H7 (cell line): Measurements from ENCODE around the gene CDC27. TPM values are rescaled to one million over a fixed set of nuclear protein-coding genes. Genes with fewer than 3 reads are reported as not detected.
"Not testable (repeated sequence)": the region's sequence is repeated elsewhere in the genome, so short reads cannot be mapped to it uniquely, and the experiment has no call there.

ENCODE experiments used
- DNase-seq: peaks from one replicate; pipeline ENCODE4 v3.0.0; 2012
- H3K27me3 ChIP-seq: 2 replicates; pipeline ENCODE4 v1.6.0; 2011; ENCODE audit warnings: mild to moderate bottlenecking, low read length; ENCODE audit not compliant: control insufficient read depth, insufficient read depth
- H3K36me3 ChIP-seq: replicated peaks from 2 replicates; pipeline ENCODE4 v1.5.1; 2011; ENCODE audit warnings: low read length; ENCODE audit not compliant: control insufficient read depth, insufficient read depth
- H3K4me3 ChIP-seq: 2 replicates; pipeline ENCODE4 v1.5.1; 2011; ENCODE audit warnings: low read depth, mild to moderate bottlenecking, control low read depth, low read length, moderate library complexity; ENCODE audit not compliant: insufficient read depth
- total RNA-seq: library from RNA; depleted of rRNA; stranded (reverse); fragments of >200 nt; shearing (Covaris generic); gene quantifications from 2 replicates; pipeline ENCODE4 v1.2.3, GENCODE V29; 2014

The CDC27 gene
- total RNA-seq, 1 experiment from 2014 or later, result 45.9 TPM

DNA sequence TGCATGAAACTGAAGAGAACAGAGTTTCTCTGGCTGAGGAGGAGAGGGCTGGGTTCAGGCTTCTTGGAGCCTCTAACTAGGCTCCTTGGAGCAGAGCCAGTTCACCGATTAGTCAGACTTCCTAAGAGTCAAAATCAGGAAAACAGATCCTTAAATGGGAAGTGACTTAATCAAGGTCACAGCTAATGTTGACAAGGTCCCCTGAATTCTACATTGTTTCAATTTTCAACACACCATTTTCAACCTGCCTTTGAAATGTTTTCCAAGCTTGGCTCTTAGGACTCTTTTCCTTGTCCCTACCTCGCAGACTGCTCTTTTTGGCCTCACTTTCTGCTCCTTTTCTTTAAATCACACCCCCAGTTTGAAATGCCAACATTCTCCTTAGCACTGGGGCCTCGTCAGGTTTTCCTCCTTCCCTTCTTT, 36.4 kb upstream of the CDC27 start:
- Histone ChIP-seq H3K4me3 (no peak overlapping the region), H3K27me3 (no peaks in the 10 kb centered on the region; the same call in 1 of the 2 replicates), H3K36me3 (no peaks in the 10 kb centered on the region)
- no peak for DNase-seq

DNA sequence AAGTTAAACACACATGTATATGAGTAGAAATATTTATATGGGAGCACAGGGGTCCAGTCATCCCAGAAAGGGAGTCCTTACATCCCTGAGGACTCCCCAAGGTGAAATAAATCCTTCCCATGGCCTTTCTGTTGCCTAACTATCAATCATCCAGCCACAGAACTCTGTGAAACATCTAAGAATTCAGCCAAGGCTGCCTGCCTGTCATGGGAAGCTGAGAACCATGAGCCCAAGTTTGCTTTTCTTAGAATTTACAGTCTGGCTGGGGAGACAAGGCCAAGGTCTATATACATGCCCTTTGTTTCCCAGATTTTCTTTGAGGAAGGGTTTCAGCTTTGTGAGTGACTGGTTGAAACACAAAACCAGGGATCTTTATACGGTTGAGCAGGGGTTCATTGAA, 35.9 kb upstream of the CDC27 start:
- Histone ChIP-seq H3K27me3 (peaks cover 1% of the 10 kb centered on the region; the same call in 1 of the 2 replicates), H3K36me3 (no peaks in the 10 kb centered on the region), H3K4me3 (no peak overlapping the region)
- DNase-seq, result no peak

- H3K4me3 ChIP-seq, result not testable (repeated sequence)
Observed at GRCh38 chr17:47224077-47224476, 35.0 kb upstream of the CDC27 start.

GRCh38 chr17:47223460-47223859, 34.4 kb upstream of the CDC27 start:
- Histone ChIP-seq H3K4me3 (no peak overlapping the region), H3K27me3 (peaks cover 2% of the 10 kb centered on the region), H3K36me3 (no peaks in the 10 kb centered on the region)
- DNase-seq, result no peak

More at GRCh38 chr17:47224077-47224476, 35.0 kb upstream of the CDC27 start:
- not testable (repeated sequence) for DNase-seq, H3K27me3 ChIP-seq, H3K36me3 ChIP-seq

GRCh38 chr17:47223007-47223406, 33.9 kb upstream of the CDC27 start:
- no peak for DNase-seq
- H3K36me3 ChIP-seq, result no peaks in the 10 kb centered on the region
- peaks cover 2% of the 10 kb centered on the region for H3K27me3 ChIP-seq
- H3K4me3 ChIP-seq, result no peak overlapping the region

DNA sequence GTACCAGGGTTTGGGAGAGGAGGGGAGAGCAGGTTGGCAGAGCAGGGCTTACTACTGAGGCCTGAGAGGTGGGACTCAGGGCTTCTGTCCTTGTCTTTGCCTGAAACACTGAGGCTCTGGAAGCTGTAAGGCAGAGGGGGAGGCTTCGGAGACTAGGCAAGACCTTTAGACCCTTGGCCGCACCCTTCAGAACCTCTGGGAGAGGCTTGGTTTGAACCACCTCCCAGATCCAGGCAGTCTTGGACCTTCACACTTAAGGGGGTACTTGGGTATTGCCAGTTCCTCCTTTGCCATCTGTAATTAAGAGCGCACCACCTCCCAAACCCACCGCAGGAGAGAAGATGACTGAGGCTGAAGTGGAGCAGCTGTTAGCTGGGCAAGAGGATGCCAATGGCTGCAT, 33.0 kb upstream of the CDC27 start:
- Histone ChIP-seq H3K36me3 (no peaks in the 10 kb centered on the region), H3K4me3 (no peak overlapping the region), H3K27me3 (peaks cover 2% of the 10 kb centered on the region)
- no peak for DNase-seq

DNA sequence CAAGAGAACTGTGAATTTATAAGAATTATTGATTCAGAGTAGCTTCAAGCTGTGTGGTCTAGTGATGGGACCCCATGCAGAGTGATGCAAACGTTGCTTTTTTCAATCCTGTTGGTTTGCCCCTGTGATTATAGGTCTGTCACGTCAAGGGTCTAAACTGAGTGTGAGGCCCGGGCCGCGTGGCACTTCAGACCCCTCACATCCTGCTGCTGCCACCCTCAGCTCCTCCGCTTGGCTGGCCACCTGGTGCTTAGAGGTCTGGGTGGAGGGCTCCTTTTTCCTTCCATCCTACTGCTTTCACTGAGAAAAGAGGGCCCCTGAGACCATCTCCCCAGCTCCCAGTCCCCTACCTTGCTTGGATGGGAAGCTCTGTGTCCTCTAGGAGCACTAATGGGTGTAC, 32.1 kb upstream of the CDC27 start:
- no peaks in the 10 kb centered on the region for H3K36me3 ChIP-seq

GRCh38 chr17:47220531-47220999, 31.5 kb upstream of the CDC27 start:
- Histone ChIP-seq H3K4me3 (no peak overlapping the region), H3K36me3 (no peaks in the 10 kb centered on the region), H3K27me3 (peaks cover 2% of the 10 kb centered on the region)
- peak; percentile 39 for DNase-seq

More for the DNA sequence above, 32.1 kb upstream of the CDC27 start:
- Histone ChIP-seq H3K27me3 (peaks cover 2% of the 10 kb centered on the region), H3K4me3 (no peak overlapping the region)
- no peak for DNase-seq

DNA sequence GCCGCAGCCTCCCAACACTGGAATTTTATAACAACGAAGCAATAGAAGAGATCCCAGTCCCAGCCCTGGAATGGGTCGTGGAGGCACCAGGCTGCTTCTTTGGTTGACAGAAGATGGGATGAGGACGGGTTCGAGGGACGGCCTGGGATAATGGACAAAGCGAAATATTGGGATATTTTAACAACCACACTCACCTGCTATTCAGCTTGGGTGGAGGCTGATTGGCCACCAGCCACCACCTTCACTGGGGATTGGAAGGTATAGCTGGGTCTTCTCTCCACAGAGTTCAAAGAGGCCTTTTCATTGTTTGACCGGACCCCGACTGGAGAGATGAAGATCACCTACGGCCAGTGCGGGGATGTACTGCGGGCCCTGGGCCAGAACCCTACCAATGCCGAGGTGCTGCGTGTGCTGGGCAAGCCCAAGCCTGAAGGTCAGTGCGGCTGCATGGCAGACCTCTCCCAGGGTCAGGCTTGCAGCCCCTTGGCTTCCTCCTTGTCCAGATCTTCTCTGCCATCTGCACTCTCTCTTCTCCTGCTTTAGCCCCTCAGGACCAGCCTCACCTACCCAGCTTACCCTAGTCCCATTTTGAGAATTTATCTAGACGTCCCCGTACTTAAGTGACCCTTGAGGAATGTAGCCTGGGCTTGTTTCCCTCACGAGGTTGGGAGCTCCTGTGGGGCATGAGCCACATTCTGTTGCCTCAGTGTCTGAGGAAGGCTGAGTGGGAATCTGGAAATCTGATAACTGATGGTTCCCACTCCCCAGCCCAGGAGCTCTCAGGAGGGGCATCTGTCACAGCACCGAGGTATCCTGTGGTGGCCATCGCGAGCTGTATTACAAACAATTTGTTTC, 30.8 kb upstream of the CDC27 start:
- Histone ChIP-seq H3K4me3 (no peak overlapping the region), H3K36me3 (no peaks in the 10 kb centered on the region), H3K27me3 (peaks cover 2% of the 10 kb centered on the region)
- DNase-seq, result no peak

GRCh38 chr17:47218896-47219430, 29.9 kb upstream of the CDC27 start:
- Histone ChIP-seq H3K36me3 (no peaks in the 10 kb centered on the region), H3K4me3 (no peak overlapping the region), H3K27me3 (peaks cover 2% of the 10 kb centered on the region)
- DNase-seq, result no peak

DNA sequence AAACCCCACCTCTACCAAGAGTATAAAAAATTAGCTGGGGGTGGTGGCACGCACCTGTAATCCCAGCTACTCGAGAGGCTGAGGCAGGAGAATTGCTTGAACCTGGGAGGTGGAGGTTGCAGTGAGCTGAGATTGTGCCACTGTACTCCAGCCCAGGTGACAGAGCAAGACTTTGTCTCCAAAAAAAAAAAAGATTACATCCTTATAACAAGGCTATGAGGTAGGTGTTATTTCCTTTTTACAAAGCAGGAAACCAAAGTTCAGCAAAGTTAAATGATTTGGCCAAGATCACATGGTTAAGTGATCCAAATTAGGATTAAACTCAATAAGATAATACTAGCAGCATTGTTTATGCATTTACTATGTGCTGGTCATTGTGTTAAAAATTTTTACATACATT, 28.2 kb upstream of the CDC27 start:
- DNase-seq, H3K4me3 ChIP-seq, H3K36me3 ChIP-seq, H3K27me3 ChIP-seq: not testable (repeated sequence)

DNA sequence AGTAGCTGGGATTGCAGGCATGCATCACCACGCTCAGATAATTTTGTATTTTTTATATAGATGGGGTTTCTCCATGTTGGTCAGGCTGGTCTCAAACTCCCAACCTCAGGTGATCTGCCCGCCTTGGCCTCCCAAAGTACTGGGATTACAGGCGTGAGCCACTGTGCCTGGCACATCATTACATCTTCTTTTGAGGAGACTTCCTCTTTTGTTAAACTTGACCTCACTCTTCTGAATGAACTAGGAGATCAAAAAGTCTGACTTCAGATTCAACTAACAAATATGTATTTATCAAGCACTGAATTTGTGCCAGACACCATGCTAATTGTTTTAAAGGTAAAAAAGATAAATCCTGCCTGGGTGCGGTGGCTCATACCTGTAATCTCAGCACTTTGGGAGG, 27.7 kb upstream of the CDC27 start:
- H3K36me3 ChIP-seq, DNase-seq, H3K4me3 ChIP-seq, H3K27me3 ChIP-seq: not testable (repeated sequence)

- H3K27me3 ChIP-seq, result peaks cover under 1% of the 10 kb centered on the region
- no peak overlapping the region for H3K4me3 ChIP-seq
- DNase-seq, result no peak
- no peaks in the 10 kb centered on the region for H3K36me3 ChIP-seq
Observed at GRCh38 chr17:47214931-47215330, 25.8 kb upstream of the CDC27 start.

GRCh38 chr17:47213540-47213939, 24.4 kb upstream of the CDC27 start:
- H3K27me3 ChIP-seq, result no peaks in the 10 kb centered on the region
- DNase-seq, result no peak
- H3K36me3 ChIP-seq, result no peaks in the 10 kb centered on the region
- H3K4me3 ChIP-seq, result no peak overlapping the region

DNA sequence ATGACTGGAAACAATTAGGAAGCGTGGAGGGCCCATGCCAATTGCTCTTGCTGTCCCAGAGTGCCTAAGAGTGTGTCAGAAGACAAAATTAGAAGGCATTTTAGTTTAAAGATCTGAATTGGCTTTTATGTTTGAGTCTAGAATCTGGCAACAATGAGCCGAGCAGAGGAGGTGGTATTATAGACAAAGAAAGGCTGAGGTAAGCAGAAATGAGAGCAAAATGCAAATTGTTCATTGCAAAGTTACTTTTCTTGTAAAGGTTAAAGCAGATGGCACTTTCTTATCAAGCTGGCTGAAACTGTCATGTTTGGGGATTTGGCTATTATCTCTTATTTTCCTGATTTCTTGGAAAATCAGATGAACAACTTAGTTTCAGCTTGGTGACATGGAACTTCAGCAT, 23.4 kb upstream of the CDC27 start:
- Histone ChIP-seq H3K27me3 (no peaks in the 10 kb centered on the region), H3K4me3 (no peak overlapping the region), H3K36me3 (no peaks in the 10 kb centered on the region)
- no peak for DNase-seq
